ENCODE measurements around the gene PRR16.
A peak's percentile ranks its signal among the peaks of the same experiment; 100 is the strongest.

Gene PRR16

GRCh38 chr5:120502531-120502930, 38.4 kb downstream of the PRR16 start:
- Histone ChIP-seq H3K4me3 (ENCODE audit: low read depth, low read length) (no peak overlapping the region), H2AFZ (ENCODE audit: low read length, unreplicated experiment) (no peak overlapping the region), H3K79me2 (ENCODE audit: control insufficient read depth, insufficient read depth, low read length, unreplicated experiment) (peaks cover 37% of the 10 kb centered on the region), H3K27ac (ENCODE audit: low read depth, low read length) (no peak overlapping the region), H3K36me3 (ENCODE audit: insufficient read depth, low read length) (no peaks in the 10 kb centered on the region), H3K27me3 (ENCODE audit: insufficient read depth, low read length) (no peaks in the 10 kb centered on the region), H3K4me1 (ENCODE audit: control insufficient read depth, insufficient read depth, low read length, unreplicated experiment) (peaks cover 7% of the 10 kb centered on the region)

- H3K79me2 ChIP-seq (ENCODE audit: control insufficient read depth, insufficient read depth, low read length, unreplicated experiment) = peaks cover 41% of the 10 kb centered on the region
- H3K27ac ChIP-seq (ENCODE audit: low read depth, low read length) = no peak overlapping the region
- H3K4me1 ChIP-seq (ENCODE audit: control insufficient read depth, insufficient read depth, low read length, unreplicated experiment) = peaks cover 7% of the 10 kb centered on the region
- no peaks in the 10 kb centered on the region for H3K36me3 ChIP-seq (ENCODE audit: insufficient read depth, low read length)
- H3K27me3 ChIP-seq (ENCODE audit: insufficient read depth, low read length) = no peaks in the 10 kb centered on the region
- H3K4me3 ChIP-seq (ENCODE audit: low read depth, low read length) = no peak overlapping the region
- H2AFZ ChIP-seq (ENCODE audit: low read length, unreplicated experiment) = no peak overlapping the region
Measured at GRCh38 chr5:120503341-120503740, 39.2 kb downstream of the PRR16 start.

GRCh38 chr5:120504057-120504456, 40.0 kb downstream of the PRR16 start:
- Histone ChIP-seq H3K4me3 (ENCODE audit: low read depth, low read length) (no peak overlapping the region), H3K27me3 (ENCODE audit: insufficient read depth, low read length) (no peaks in the 10 kb centered on the region), H3K79me2 (ENCODE audit: control insufficient read depth, insufficient read depth, low read length, unreplicated experiment) (peaks cover 42% of the 10 kb centered on the region), H2AFZ (ENCODE audit: low read length, unreplicated experiment) (no peak overlapping the region), H3K4me1 (ENCODE audit: control insufficient read depth, insufficient read depth, low read length, unreplicated experiment) (peaks cover 7% of the 10 kb centered on the region), H3K36me3 (ENCODE audit: insufficient read depth, low read length) (no peaks in the 10 kb centered on the region), H3K27ac (ENCODE audit: low read depth, low read length) (no peak overlapping the region)

- no peak overlapping the region for H3K27ac ChIP-seq (ENCODE audit: low read depth, low read length)
- no peaks in the 10 kb centered on the region for H3K27me3 ChIP-seq (ENCODE audit: insufficient read depth, low read length)
- H2AFZ ChIP-seq (ENCODE audit: low read length, unreplicated experiment) = no peak overlapping the region
- peak overlapping the region; percentile 32; the same call in 1 of the 2 replicates for H3K4me3 ChIP-seq (ENCODE audit: low read depth, low read length)
- H3K36me3 ChIP-seq (ENCODE audit: insufficient read depth, low read length) = no peaks in the 10 kb centered on the region
- H3K79me2 ChIP-seq (ENCODE audit: control insufficient read depth, insufficient read depth, low read length, unreplicated experiment) = peaks cover 53% of the 10 kb centered on the region
- H3K4me1 ChIP-seq (ENCODE audit: control insufficient read depth, insufficient read depth, low read length, unreplicated experiment) = peaks cover 18% of the 10 kb centered on the region
Measured at GRCh38 chr5:120507197-120507596, 43.1 kb downstream of the PRR16 start.

- Histone ChIP-seq H3K79me2 (ENCODE audit: control insufficient read depth, insufficient read depth, low read length, unreplicated experiment) (peaks cover 57% of the 10 kb centered on the region), H3K4me3 (ENCODE audit: low read depth, low read length) (no peak overlapping the region), H3K27ac (ENCODE audit: low read depth, low read length) (no peak overlapping the region), H3K4me1 (ENCODE audit: control insufficient read depth, insufficient read depth, low read length, unreplicated experiment) (peaks cover 18% of the 10 kb centered on the region), H3K36me3 (ENCODE audit: insufficient read depth, low read length) (no peaks in the 10 kb centered on the region), H3K27me3 (ENCODE audit: insufficient read depth, low read length) (no peaks in the 10 kb centered on the region), H2AFZ (ENCODE audit: low read length, unreplicated experiment) (no peak overlapping the region)
Measured at GRCh38 chr5:120507800-120508463, 43.8 kb downstream of the PRR16 start.

- no peaks in the 10 kb centered on the region for H3K36me3 ChIP-seq (ENCODE audit: insufficient read depth, low read length)
- peaks cover 18% of the 10 kb centered on the region for H3K4me1 ChIP-seq (ENCODE audit: control insufficient read depth, insufficient read depth, low read length, unreplicated experiment)
- H2AFZ ChIP-seq (ENCODE audit: low read length, unreplicated experiment) = no peak overlapping the region
- no peak overlapping the region for H3K4me3 ChIP-seq (ENCODE audit: low read depth, low read length)
- peaks cover 62% of the 10 kb centered on the region for H3K79me2 ChIP-seq (ENCODE audit: control insufficient read depth, insufficient read depth, low read length, unreplicated experiment)
- no peak overlapping the region for H3K27ac ChIP-seq (ENCODE audit: low read depth, low read length)
- H3K27me3 ChIP-seq (ENCODE audit: insufficient read depth, low read length) = no peaks in the 10 kb centered on the region
Measured at GRCh38 chr5:120509053-120509452, 45.0 kb downstream of the PRR16 start.

- Histone ChIP-seq H3K27ac (ENCODE audit: low read depth, low read length) (no peak overlapping the region), H3K4me3 (ENCODE audit: low read depth, low read length) (no peak overlapping the region), H2AFZ (ENCODE audit: low read length, unreplicated experiment) (no peak overlapping the region), H3K27me3 (ENCODE audit: insufficient read depth, low read length) (no peaks in the 10 kb centered on the region), H3K36me3 (ENCODE audit: insufficient read depth, low read length) (no peaks in the 10 kb centered on the region), H3K79me2 (ENCODE audit: control insufficient read depth, insufficient read depth, low read length, unreplicated experiment) (peaks cover 67% of the 10 kb centered on the region), H3K4me1 (ENCODE audit: control insufficient read depth, insufficient read depth, low read length, unreplicated experiment) (peaks cover 18% of the 10 kb centered on the region)
Measured at GRCh38 chr5:120510098-120510637, 46.1 kb downstream of the PRR16 start.

- H3K27ac ChIP-seq (ENCODE audit: low read depth, low read length) = no peak overlapping the region
- H3K4me3 ChIP-seq (ENCODE audit: low read depth, low read length) = no peak overlapping the region
Measured at GRCh38 chr5:120510994-120511686, 47.0 kb downstream of the PRR16 start.

GRCh38 chr5:120512068-120512467, 48.0 kb downstream of the PRR16 start:
- H2AFZ ChIP-seq (ENCODE audit: low read length, unreplicated experiment) = no peak overlapping the region
- H3K4me1 ChIP-seq (ENCODE audit: control insufficient read depth, insufficient read depth, low read length, unreplicated experiment) = peaks cover 18% of the 10 kb centered on the region
- no peak overlapping the region for H3K27ac ChIP-seq (ENCODE audit: low read depth, low read length)
- no peaks in the 10 kb centered on the region for H3K27me3 ChIP-seq (ENCODE audit: insufficient read depth, low read length)
- H3K36me3 ChIP-seq (ENCODE audit: insufficient read depth, low read length) = no peaks in the 10 kb centered on the region
- H3K79me2 ChIP-seq (ENCODE audit: control insufficient read depth, insufficient read depth, low read length, unreplicated experiment) = peaks cover 63% of the 10 kb centered on the region
- H3K4me3 ChIP-seq (ENCODE audit: low read depth, low read length) = no peak overlapping the region

More at GRCh38 chr5:120510994-120511686, 47.0 kb downstream of the PRR16 start:
- Histone ChIP-seq H3K27me3 (ENCODE audit: insufficient read depth, low read length) (no peaks in the 10 kb centered on the region), H2AFZ (ENCODE audit: low read length, unreplicated experiment) (no peak overlapping the region), H3K79me2 (ENCODE audit: control insufficient read depth, insufficient read depth, low read length, unreplicated experiment) (peaks cover 70% of the 10 kb centered on the region), H3K4me1 (ENCODE audit: control insufficient read depth, insufficient read depth, low read length, unreplicated experiment) (peaks cover 18% of the 10 kb centered on the region), H3K36me3 (ENCODE audit: insufficient read depth, low read length) (no peaks in the 10 kb centered on the region)

- peaks cover 64% of the 10 kb centered on the region for H3K79me2 ChIP-seq (ENCODE audit: control insufficient read depth, insufficient read depth, low read length, unreplicated experiment)
- no peak overlapping the region for H3K4me3 ChIP-seq (ENCODE audit: low read depth, low read length)
- H3K27me3 ChIP-seq (ENCODE audit: insufficient read depth, low read length) = no peaks in the 10 kb centered on the region
- no peaks in the 10 kb centered on the region for H3K36me3 ChIP-seq (ENCODE audit: insufficient read depth, low read length)
- no peak overlapping the region for H2AFZ ChIP-seq (ENCODE audit: low read length, unreplicated experiment)
- no peak overlapping the region for H3K27ac ChIP-seq (ENCODE audit: low read depth, low read length)
- H3K4me1 ChIP-seq (ENCODE audit: control insufficient read depth, insufficient read depth, low read length, unreplicated experiment) = peaks cover 15% of the 10 kb centered on the region
Measured at GRCh38 chr5:120512791-120513650, 48.9 kb downstream of the PRR16 start.
